HEK293 (cell line): Measurements from ENCODE around the gene TPPP3.

ENCODE experiments used
- AEBP2 ChIP-seq: fragments of 450-650 bp; formaldehyde crosslinking; IDR thresholded peaks from 2 replicates; pipeline ENCODE4 v1.5.1; 2016; ENCODE audit warnings: missing biosample characterization, missing genetic modification characterization, borderline replicate concordance
- HOXA7 ChIP-seq: sonication (generic); formaldehyde crosslinking; IDR thresholded peaks from 2 replicates; pipeline ENCODE4 v1.8.1; 2022; ENCODE audit warnings: missing genetic modification reagents, borderline replicate concordance
- INSM2 ChIP-seq: fragments of 450-650 bp; formaldehyde crosslinking; IDR thresholded peaks from 2 replicates; pipeline ENCODE4 v1.5.1; 2016; ENCODE audit warnings: missing biosample characterization, missing genetic modification characterization
- PBX3 ChIP-seq: sonication (generic); formaldehyde crosslinking; IDR thresholded peaks from 2 replicates; pipeline ENCODE4 v1.8.1; 2022; ENCODE audit warnings: mild to moderate bottlenecking, moderate library complexity, missing genetic modification reagents
- PRDM10 ChIP-seq: fragments of 450-650 bp; formaldehyde crosslinking; IDR thresholded peaks from 2 replicates; pipeline ENCODE4 v1.5.1; 2016; ENCODE audit warnings: missing biosample characterization, missing genetic modification characterization
- WT1 ChIP-seq: fragments of 450-650 bp; formaldehyde crosslinking; IDR thresholded peaks from 2 replicates; pipeline ENCODE4 v1.5.1; 2016; ENCODE audit warnings: missing biosample characterization, missing genetic modification characterization
- YY2 ChIP-seq: fragments of 450-650 bp; formaldehyde crosslinking; IDR thresholded peaks from 2 replicates; pipeline ENCODE4 v1.5.1; 2016; ENCODE audit warnings: missing biosample characterization, missing genetic modification characterization
- ZBTB10 ChIP-seq: fragments of 450-650 bp; formaldehyde crosslinking; IDR thresholded peaks from 2 replicates; pipeline ENCODE4 v1.5.1; 2016; ENCODE audit warnings: missing biosample characterization, missing genetic modification characterization
- ZBTB17 ChIP-seq: fragments of 450-650 bp; formaldehyde crosslinking; IDR thresholded peaks from 2 replicates; pipeline ENCODE4 v1.5.1; 2016; ENCODE audit warnings: missing biosample characterization, missing genetic modification characterization
- ZBTB26 ChIP-seq: fragments of 450-650 bp; formaldehyde crosslinking; optimal IDR thresholded peaks from 2 replicates; pipeline ENCODE3; 2016; ENCODE audit warnings: missing biosample characterization, mild to moderate bottlenecking, missing genetic modification characterization
- ZFP3 ChIP-seq: fragments of 450-650 bp; formaldehyde crosslinking; IDR thresholded peaks from 2 replicates; pipeline ENCODE4 v1.5.1; 2016; ENCODE audit warnings: low read depth, missing biosample characterization, missing genetic modification characterization
- ZNF2 ChIP-seq: fragments of 450-650 bp; formaldehyde crosslinking; IDR thresholded peaks from 2 replicates; pipeline ENCODE4 v1.5.1; 2016; ENCODE audit warnings: missing biosample characterization, missing genetic modification characterization
- ZNF202 ChIP-seq: fragments of 450-650 bp; formaldehyde crosslinking; IDR thresholded peaks from 2 replicates; pipeline ENCODE4 v1.5.1; 2016; ENCODE audit warnings: missing biosample characterization, missing genetic modification characterization, borderline replicate concordance
- ZNF26 ChIP-seq: fragments of 450-650 bp; formaldehyde crosslinking; IDR thresholded peaks from 2 replicates; pipeline ENCODE4 v1.5.1; 2016; ENCODE audit warnings: missing biosample characterization, missing genetic modification characterization
- ZNF280C ChIP-seq: fragments of 450-650 bp; formaldehyde crosslinking; IDR thresholded peaks from 2 replicates; pipeline ENCODE4 v1.5.1; 2016; ENCODE audit warnings: missing biosample characterization, missing genetic modification characterization
- ZNF423 ChIP-seq: fragments of 450-650 bp; formaldehyde crosslinking; IDR thresholded peaks from 2 replicates; pipeline ENCODE4 v1.5.1; 2016; ENCODE audit warnings: missing biosample characterization, missing genetic modification characterization
- ZNF514 ChIP-seq: fragments of 450-650 bp; formaldehyde crosslinking; IDR thresholded peaks from 2 replicates; pipeline ENCODE4 v1.5.1; 2016; ENCODE audit warnings: missing biosample characterization, missing genetic modification characterization
- ZNF560 ChIP-seq: fragments of 450-650 bp; formaldehyde crosslinking; IDR thresholded peaks from 2 replicates; pipeline ENCODE4 v1.5.1; 2017; ENCODE audit warnings: missing biosample characterization, missing genetic modification characterization, borderline replicate concordance
- ZNF580 ChIP-seq: fragments of 450-650 bp; formaldehyde crosslinking; IDR thresholded peaks from 2 replicates; pipeline ENCODE4 v1.5.1; 2016; ENCODE audit warnings: missing biosample characterization, missing genetic modification characterization
- ZNF629 ChIP-seq: fragments of 450-650 bp; formaldehyde crosslinking; IDR thresholded peaks from 2 replicates; pipeline ENCODE4 v1.5.1; 2017; ENCODE audit warnings: missing biosample characterization, missing genetic modification characterization
- ZNF701 ChIP-seq: fragments of 450-650 bp; formaldehyde crosslinking; IDR thresholded peaks from 2 replicates; pipeline ENCODE4 v1.5.1; 2016; ENCODE audit warnings: missing biosample characterization, missing genetic modification characterization

TPPP3 gene

GRCh38 chr16:67415872-67416793 is 22.8 kb upstream of the TPPP3 start, which contains the start of gene ZDHHC1 (continued):
- TF ChIP-seq WT1 (tag by site-specific recombination): no peak
- no peak for TF ChIP-seq AEBP2 (tag by site-specific recombination)
- TF ChIP-seq ZFP3 (tag by site-specific recombination): no peak
- peak; percentile 83 for TF ChIP-seq ZNF580
- 0 out of 2 replicates have a peak, but pooled peaks have one; percentile 30 for TF ChIP-seq PRDM10 (tag by site-specific recombination)
- no peak for TF ChIP-seq ZBTB10 (tag by site-specific recombination)
- TF ChIP-seq ZNF2 (tag by site-specific recombination): no peak
- TF ChIP-seq INSM2 (tag by site-specific recombination): no peak
- TF ChIP-seq ZNF701 (tag by site-specific recombination): no peak
- no peak for TF ChIP-seq ZNF202 (tag by site-specific recombination)
- no peak for TF ChIP-seq ZBTB17 (tag by site-specific recombination)
- TF ChIP-seq ZNF423 (tag by site-specific recombination): no peak
- 0 out of 2 replicates have a peak, but pooled peaks have one; percentile 51 for TF ChIP-seq HOXA7 (CRISPR knock-in tag)
- no peak for TF ChIP-seq ZNF280C
- TF ChIP-seq PBX3 (CRISPR knock-in tag): no peak
- TF ChIP-seq ZBTB26: peak; percentile 48
- TF ChIP-seq ZNF560 (tag by site-specific recombination): no peak
- no peak for TF ChIP-seq ZNF514 (tag by site-specific recombination)
- TF ChIP-seq ZNF629 (tag by site-specific recombination): no peak
- TF ChIP-seq YY2 (tag by site-specific recombination): no peak
- TF ChIP-seq ZNF26 (tag by site-specific recombination): no peak
